MG63 (cell line): Measurements from ENCODE around the gene SUPT6H. TPM values are rescaled to one million over a fixed set of nuclear protein-coding genes. Genes with fewer than 3 reads are reported as not detected.

ENCODE experiments used
- DNase-seq: peaks from one replicate; pipeline ENCODE4 v3.0.0-alpha.2; 2020
- H3K27me3 ChIP-seq: fragments of 250-450 bp; sonication (Bioruptor Pico); 2 replicates; pipeline ENCODE4 v1.5.1; 2020; ENCODE audit warnings: mild to moderate bottlenecking, moderate library complexity
- H3K36me3 ChIP-seq: fragments of 250-450 bp; sonication (Bioruptor Pico); 2 replicates; pipeline ENCODE4 v1.5.1; 2020; ENCODE audit warnings: mild to moderate bottlenecking, moderate library complexity
- H3K4me3 ChIP-seq: fragments of 250-450 bp; sonication (Bioruptor Pico); 2 replicates; pipeline ENCODE4 v1.5.1; 2020; ENCODE audit warnings: mild to moderate bottlenecking, moderate library complexity
- H3K9me3 ChIP-seq: fragments of 250-450 bp; sonication (Bioruptor Pico); 2 replicates; pipeline ENCODE4 v1.5.1; 2020; ENCODE audit warnings: mild to moderate bottlenecking, moderate library complexity
- total RNA-seq: library from RNA; depleted of rRNA; stranded (reverse); fragments of >200 nt; shearing (Covaris generic); gene quantifications from 2 replicates; pipeline ENCODE4 v1.2.3, GENCODE V29; 2014; ENCODE audit warnings: low replicate concordance

SUPT6H gene
- total RNA-seq, 1 experiment from 2014 or later, result 27.6 TPM

DNA sequence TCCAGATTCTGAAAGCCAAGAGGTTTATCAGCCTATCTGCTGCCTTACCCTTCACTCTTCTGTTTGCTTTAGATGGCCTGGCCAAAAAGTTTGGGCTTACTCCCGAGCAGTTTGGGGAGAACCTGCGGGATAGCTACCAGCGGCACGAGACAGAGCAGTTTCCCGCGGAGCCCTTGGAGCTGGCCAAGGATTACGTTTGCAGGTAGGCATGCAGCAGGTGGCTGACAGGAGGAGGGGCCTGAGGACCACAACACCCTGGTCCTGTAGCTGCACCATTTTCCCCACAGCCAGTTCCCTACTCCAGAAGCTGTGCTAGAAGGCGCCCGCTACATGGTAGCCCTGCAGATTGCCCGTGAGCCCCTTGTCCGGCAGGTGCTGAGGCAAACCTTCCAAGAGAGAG, 20.6 kb downstream of the SUPT6H start:
- Histone ChIP-seq H3K36me3 (peaks cover 92% of the 10 kb centered on the region), H3K9me3 (no peaks in the 10 kb centered on the region), H3K4me3 (no peak overlapping the region), H3K27me3 (no peaks in the 10 kb centered on the region)
- no peak for DNase-seq

DNA sequence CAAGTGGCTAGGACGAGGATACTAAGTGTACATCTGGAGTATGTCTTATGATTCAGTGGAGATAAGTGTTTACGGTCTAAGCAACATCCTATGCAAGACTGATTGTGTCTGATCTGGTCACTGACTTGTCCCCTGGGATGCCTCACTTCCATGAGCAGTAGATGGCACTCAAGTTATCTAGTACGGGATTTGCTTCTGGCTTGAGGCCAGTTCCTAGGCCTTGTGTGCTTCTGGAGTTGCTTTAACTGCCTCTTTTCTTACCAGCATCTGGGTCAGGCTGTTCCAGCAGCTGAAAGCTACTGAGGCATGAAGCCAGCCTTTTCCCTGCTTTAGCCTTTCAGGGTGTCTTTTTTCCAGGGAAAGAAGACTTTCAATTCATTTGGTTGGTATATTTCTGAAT, 23.0 kb downstream of the SUPT6H start:
- DNase-seq, result no peak
- no peak overlapping the region for H3K4me3 ChIP-seq
- H3K36me3 ChIP-seq, result peaks cover 92% of the 10 kb centered on the region
- no peaks in the 10 kb centered on the region for H3K9me3 ChIP-seq
- H3K27me3 ChIP-seq, result no peaks in the 10 kb centered on the region

DNA sequence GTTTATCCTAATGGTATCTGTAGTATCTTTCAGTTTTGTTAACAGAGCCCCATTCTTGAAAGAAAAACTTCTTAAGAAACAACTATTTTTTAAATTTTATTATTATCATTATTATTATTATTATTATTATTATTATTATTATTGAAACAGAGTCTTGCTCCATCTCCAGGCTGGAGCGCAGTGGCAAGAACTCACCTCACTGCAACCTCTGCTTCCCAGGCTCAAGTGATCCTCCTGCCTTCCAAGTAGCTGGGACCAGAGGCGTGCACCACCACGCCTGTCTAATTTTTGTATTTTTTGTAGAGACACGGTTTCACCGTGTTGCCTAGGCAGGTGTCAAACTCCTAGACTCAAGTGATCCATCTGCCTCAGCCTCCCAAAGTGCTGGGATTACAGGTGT, 23.4 kb downstream of the SUPT6H start:
- H3K9me3 ChIP-seq, result no peaks in the 10 kb centered on the region
- no peaks in the 10 kb centered on the region for H3K27me3 ChIP-seq
- H3K4me3 ChIP-seq, result no peak overlapping the region
- H3K36me3 ChIP-seq, result peaks cover 92% of the 10 kb centered on the region
- DNase-seq, result no peak

DNA sequence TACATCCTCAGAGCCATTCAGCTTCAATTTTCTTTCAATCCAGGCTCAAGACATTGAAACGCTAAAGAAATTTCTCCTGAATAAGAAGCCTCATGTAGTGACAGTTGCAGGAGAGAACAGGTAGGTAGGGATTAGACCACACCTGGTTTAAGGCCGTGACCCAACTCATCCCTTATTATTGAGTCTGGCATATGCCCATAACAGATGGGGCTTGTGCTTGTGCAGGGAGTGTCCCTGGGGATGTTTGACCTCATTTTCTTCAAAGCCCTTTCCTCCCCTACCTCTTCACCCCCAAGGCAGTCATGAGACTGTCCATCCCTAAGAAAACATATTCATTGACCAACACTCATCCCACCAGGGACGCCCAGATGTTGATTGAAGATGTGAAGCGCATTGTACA, 24.3 kb downstream of the SUPT6H start:
- no peak for DNase-seq
- Histone ChIP-seq H3K4me3 (no peak overlapping the region), H3K9me3 (no peaks in the 10 kb centered on the region), H3K27me3 (no peaks in the 10 kb centered on the region), H3K36me3 (peaks cover 92% of the 10 kb centered on the region)

DNA sequence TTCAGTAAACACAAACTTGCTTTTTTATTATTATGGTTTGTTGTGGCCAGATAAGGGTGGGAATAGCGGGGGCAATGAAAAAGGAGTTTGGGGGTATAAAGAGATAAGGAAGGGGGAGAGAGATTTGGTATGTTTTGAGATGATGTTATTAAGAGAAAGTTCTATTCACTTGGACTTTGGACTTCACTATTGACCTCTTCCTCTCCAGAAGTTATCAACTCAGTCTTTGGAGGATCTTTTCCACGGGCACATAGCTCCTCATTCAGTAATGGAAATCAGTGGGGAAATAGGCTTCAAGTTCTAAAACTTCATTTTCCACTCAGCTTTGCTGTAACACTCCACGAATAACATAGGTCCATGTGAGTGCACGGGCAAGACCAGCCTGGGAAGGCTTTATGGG, 26.5 kb downstream of the SUPT6H start:
- H3K36me3 ChIP-seq, result peaks cover 89% of the 10 kb centered on the region

DNA sequence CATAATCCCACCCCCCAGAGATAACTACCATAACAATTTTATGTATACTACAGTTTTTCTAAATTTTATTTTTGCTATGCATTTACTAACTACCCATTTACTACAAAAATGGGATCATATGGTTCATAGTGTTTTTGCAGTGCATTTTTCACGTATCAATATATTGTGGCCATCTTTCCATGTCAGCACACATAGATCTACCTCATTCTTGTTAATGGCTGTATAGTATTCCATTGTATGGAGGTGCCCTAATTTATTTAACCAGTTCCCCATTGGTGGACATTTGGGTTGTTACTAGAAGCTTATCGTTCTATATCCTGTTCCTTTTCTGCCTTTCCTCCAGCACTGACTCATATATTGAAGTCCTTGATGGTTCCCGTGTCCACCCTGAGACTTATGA, 27.0 kb downstream of the SUPT6H start:
- Histone ChIP-seq H3K9me3 (no peaks in the 10 kb centered on the region), H3K27me3 (no peaks in the 10 kb centered on the region), H3K4me3 (no peak overlapping the region), H3K36me3 (peaks cover 90% of the 10 kb centered on the region)
- no peak for DNase-seq

More for the DNA sequence above, 26.5 kb downstream of the SUPT6H start:
- Histone ChIP-seq H3K4me3 (no peak overlapping the region), H3K27me3 (no peaks in the 10 kb centered on the region), H3K9me3 (no peaks in the 10 kb centered on the region)
- DNase-seq, result no peak

DNA sequence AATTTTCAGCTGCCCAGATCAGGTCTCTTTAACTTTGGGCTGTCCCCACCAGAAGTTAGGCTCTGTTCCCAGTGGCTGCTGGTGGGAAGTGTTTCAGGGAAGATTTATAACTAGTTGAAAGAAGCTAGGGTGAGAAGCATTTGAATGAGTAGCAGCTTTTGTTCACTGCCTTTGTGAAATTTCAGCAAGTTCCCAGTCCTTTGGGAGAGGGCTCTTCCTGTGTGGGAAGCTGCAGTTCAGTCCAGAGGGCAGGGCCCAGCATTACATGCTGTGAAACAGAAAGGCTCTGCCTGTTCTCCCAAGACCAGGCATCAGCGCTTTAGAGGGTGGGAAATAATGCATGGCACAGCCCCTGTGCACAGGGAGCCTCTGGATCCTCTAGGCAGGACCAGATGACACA, 31.9 kb downstream of the SUPT6H start:
- peaks cover 85% of the 10 kb centered on the region for H3K36me3 ChIP-seq
- H3K4me3 ChIP-seq, result no peak overlapping the region
- no peak for DNase-seq
- no peaks in the 10 kb centered on the region for H3K9me3 ChIP-seq
- no peaks in the 10 kb centered on the region for H3K27me3 ChIP-seq

DNA sequence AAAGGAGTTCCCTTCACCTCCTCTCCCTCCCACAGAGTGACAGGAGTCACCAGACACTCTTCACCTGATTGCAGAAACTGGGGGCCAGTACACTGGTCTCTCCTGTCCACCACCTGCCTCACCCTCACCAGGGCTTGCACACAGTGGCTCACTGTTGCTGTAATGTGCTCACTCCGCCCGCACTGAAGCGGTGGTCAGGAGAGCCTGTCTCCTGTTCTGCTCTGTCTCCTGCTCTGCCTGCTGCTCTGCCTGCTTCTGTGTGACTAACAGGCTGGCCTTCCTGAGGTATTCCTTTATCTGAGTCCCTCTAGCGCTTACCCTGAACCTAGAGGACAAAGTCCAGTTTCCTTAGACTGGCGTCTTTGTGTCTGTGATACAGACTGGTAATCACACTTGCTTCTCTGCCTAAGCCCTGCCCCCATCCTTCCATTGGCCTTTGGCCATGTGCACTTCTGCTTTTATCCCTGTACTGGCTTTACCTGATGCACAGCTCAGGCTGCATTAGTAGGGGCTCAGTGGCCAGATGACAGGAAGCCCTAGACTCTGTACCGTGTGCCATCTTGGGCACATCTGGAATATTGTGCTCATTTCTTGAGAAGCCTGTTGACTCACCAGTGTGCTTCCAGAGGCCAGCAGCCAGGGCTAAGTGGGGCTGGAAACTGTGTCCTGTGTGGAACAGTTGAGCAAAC, 36.4 kb downstream of the SUPT6H start:
- H3K9me3 ChIP-seq, result no peaks in the 10 kb centered on the region
- peaks cover 88% of the 10 kb centered on the region for H3K36me3 ChIP-seq

DNA sequence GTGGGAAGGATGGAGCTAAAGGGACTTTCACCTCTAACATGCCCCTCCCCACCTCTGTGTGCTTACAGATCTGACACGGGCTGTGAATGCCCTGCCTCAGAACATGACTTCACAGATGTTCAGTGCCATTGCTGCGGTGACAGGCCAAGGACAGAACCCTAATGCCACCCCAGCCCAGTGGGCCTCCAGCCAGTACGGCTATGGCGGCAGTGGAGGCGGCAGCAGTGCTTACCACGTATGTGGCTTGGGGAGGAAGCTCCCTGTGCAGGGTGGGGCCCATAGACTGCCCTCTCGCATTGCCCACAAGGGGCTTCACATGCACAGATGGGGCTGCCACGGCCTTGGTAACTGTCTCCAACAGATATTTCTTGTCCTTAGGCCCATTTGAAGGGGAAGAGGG, 38.3 kb downstream of the SUPT6H start:
- no peaks in the 10 kb centered on the region for H3K9me3 ChIP-seq
- no peak overlapping the region for H3K4me3 ChIP-seq
- no peaks in the 10 kb centered on the region for H3K27me3 ChIP-seq
- H3K36me3 ChIP-seq, result peaks cover 80% of the 10 kb centered on the region
- DNase-seq, result no peak

More for the DNA sequence above, 36.4 kb downstream of the SUPT6H start:
- no peak for DNase-seq
- Histone ChIP-seq H3K4me3 (no peak overlapping the region), H3K27me3 (no peaks in the 10 kb centered on the region)

DNA sequence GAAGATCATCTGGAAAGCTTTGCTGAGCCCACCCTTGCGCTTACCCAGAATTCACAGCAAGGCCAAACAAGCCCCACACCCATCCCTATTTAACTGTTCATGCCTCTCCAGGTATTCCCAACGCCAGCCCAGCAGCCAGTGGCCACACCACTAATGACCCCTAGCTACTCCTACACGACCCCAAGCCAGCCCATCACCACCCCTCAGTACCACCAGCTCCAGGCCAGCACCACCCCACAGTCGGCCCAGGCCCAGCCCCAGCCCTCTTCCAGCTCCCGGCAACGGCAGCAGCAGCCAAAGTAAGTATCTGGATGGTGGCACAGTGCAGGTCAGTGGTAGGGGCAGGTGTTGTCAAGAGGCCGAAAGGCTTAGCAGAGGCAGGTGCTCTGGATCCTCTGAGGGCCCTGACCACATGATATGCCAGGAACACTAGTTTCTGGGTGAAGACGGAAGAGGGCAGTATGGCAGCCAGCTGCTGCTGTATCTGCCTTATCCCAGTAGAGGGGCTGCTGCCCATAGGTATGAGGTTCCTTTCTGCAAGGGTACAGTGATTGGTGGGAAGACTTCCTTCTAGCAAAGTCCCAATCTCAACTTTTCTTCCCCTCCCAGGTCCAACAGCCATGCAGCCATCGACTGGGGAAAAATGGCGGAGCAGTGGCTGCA, 39.0 kb downstream of the SUPT6H start:
- H3K27me3 ChIP-seq, result no peaks in the 10 kb centered on the region
- no peak for DNase-seq
- peaks cover 79% of the 10 kb centered on the region for H3K36me3 ChIP-seq
- no peaks in the 10 kb centered on the region for H3K9me3 ChIP-seq
- H3K4me3 ChIP-seq, result no peak overlapping the region

DNA sequence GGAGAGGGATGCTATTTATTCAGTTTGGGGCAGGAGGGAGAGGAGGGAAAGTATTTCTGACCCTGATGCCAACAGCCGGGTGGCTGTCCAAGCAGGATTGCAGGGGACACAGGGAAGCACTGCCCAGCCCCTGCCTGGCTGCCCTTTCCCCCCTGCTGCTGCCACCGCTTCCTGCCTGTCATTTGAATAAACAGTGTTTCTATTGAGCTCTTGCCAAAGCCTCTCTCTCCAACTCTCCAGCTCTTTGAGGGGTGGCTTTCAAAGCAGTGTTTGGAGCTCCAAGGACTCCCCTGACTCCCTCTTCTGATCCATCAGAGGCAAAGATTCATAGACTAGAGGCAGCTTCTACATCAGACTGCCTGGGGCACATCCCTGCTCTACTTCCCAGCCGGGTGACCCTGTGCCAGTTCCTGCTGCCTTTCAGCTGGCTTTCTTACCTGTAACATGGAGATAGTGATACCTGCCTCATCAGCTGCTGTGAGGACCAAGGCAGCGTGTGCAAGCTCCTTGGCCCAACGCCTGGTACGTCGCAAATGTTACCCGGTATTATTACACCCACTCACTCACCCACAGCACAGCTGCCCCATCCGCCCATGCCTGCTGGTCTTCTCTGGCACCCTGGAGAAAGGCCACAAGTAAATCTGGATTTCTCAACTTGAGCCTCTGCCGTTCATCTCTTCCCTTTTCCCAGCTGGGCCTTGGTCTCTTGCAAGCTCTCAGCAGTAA, 40.2 kb downstream of the SUPT6H start:
- Histone ChIP-seq H3K4me3 (no peak overlapping the region), H3K9me3 (no peaks in the 10 kb centered on the region), H3K27me3 (no peaks in the 10 kb centered on the region), H3K36me3 (peaks cover 79% of the 10 kb centered on the region)
- no peak for DNase-seq

DNA sequence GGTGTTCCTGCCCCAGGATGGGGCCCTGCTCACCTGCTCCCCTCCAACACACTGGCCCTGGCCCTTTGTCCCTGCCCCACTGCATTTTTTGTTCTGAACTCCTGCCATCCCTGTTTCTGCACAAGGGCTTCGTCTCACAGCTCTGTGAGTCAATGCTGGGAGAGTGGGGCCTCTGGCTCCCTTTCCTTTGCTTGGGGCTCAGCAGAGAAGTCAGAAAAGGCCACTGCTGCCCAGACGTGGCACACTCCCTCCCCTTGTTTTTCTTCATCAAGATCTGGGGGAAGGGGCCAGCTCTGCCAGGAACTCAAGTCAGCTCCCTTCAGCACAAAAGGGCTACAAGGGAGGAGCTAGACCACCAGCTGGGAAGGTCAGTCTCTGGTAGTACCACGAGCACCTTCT, 40.7 kb downstream of the SUPT6H start:
- Histone ChIP-seq H3K36me3 (peaks cover 74% of the 10 kb centered on the region), H3K27me3 (no peaks in the 10 kb centered on the region), H3K9me3 (no peaks in the 10 kb centered on the region), H3K4me3 (no peak overlapping the region)
- no peak for DNase-seq

DNA sequence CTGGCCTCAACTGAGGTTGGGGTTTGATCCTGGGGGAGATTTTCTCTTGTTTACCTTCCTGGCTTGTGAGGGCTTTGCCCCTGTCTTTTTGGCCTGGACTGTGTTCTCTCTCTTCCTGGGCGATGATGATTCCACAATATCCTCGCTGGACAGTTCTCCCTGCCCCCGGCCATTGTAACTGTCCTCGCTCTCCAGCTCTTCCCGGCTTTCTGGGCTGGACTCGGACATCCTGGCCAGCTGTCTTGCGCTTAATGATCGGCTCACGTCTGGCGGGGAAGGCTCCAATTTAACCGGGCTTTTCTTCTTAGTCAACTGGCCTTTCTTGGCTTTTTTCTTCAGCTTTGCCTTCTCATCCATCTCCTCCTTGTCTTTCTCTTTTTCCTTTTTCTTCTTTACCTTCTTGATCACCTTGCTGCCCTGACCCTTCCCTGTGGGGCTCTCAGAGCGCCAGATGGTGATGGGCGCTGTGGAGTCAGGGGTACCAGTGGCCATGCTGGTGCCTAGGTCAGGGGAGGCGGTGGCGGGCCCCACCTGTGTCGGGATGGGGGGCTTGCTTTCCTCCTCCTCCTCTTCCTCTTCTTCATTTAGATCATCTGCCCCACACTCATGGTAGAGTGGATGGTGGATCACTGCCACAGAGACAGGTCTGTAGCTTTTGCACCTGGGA, 41.7 kb downstream of the SUPT6H start:
- H3K36me3 ChIP-seq, result peaks cover 64% of the 10 kb centered on the region
- no peak overlapping the region for H3K4me3 ChIP-seq
- no peak for DNase-seq
- no peaks in the 10 kb centered on the region for H3K9me3 ChIP-seq
- H3K27me3 ChIP-seq, result no peaks in the 10 kb centered on the region

DNA sequence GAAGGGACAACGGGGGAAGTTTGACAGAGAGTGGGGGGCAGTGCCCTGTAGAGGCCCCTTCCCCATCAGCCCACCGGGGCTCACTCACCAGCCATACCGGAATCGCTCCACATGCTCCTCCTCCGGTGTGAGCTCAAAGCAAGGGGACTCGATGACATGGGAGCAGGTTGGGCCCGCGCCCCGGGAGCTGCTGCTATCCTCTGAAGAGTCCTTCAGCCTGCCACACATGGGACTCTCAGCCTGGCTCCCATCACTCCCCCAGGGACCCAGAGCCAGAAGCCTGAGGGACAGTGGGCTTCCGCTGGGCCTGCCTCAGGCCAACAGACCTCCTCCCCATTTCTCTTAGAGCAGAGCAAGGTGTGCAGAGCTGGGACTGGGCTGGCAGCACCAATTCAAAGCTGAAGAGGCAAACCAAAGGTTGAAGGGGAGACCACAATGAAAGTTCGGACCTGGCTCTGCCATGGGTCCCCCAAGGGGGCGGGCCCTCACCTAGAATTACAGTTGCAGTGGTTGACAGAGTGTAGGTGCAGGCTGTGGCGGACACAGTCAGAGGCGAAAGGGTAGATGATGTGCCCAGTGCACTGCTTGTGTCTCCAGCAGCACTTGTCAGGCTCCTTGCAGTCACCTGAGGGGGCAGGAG, 42.3 kb downstream of the SUPT6H start:
- H3K36me3 ChIP-seq, result peaks cover 58% of the 10 kb centered on the region

DNA sequence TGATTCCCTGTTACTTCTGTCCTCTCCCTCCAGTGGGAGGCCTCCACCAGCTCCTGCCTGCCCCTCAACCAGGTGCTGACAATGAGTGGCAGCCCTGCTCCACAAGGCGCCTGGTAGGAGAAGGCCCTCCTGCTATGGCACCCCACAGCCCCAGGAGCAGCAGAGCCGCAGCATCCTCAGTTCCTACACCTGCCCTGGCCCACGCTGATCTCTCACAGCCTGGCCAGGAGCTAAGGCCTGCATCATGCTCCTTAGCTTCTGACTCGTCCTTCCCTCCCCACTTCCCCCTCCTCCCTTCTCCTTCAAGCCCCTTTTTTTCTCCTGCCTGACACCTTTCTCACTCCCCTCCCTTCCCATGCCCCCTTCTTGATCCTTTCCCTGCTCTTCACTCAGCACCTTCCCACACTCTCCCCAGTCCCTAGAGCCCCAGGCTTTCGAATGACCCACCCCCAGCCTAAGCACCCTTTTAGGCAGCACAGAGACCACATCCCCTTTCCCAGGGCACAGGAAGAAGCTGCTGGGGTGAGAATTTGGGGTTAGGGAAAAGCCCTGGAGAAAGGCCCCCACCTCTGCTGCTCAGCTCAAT, 43.2 kb downstream of the SUPT6H start:
- H3K4me3 ChIP-seq, result no peak overlapping the region
- peaks cover 50% of the 10 kb centered on the region for H3K36me3 ChIP-seq
- no peak for DNase-seq
- no peaks in the 10 kb centered on the region for H3K27me3 ChIP-seq
- H3K9me3 ChIP-seq, result no peaks in the 10 kb centered on the region

More for the DNA sequence above, 42.3 kb downstream of the SUPT6H start:
- DNase-seq, result no peak
- Histone ChIP-seq H3K9me3 (no peaks in the 10 kb centered on the region), H3K27me3 (no peaks in the 10 kb centered on the region), H3K4me3 (no peak overlapping the region)

DNA sequence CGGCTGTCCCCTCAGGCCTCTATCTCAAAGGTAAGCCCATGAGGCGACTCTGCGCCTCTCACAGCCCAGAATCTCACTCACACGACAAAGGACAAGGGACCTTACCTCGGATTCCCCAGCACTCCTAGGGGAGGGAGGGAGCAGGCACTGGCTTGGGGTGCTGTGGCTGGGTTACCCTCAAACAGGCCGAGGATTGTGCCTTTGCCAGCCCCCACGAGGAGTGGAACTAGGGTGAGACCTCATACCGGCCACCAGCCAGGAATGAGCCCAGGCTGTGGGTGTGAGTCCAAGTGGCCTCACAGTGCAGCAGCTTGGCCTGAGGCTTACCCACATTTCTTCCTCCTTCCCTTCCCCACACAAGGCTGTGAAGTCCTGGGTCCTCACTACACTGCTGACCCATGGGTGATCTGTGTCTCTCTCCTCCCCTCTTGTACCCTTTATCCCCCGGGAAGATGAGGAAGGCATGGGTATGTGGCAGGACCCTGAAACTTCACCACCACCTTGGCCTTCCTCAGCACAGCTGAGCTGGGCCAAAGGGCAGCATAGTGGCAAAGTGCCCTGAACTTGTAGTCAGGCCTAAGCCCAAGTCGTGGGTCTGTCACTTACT, 43.8 kb downstream of the SUPT6H start:
- Histone ChIP-seq H3K9me3 (no peaks in the 10 kb centered on the region), H3K4me3 (no peak overlapping the region), H3K27me3 (no peaks in the 10 kb centered on the region), H3K36me3 (peaks cover 44% of the 10 kb centered on the region)
- no peak for DNase-seq
